WTC11 (cell line): ENCODE data around the gene EVL.
"Not testable (repeated sequence)": the region's sequence is repeated elsewhere in the genome, so short reads cannot be mapped to it uniquely, and the experiment has no call there.

ENCODE experiments used
- ATF2 ChIP-seq: sonication (generic); formaldehyde crosslinking; IDR thresholded peaks from 2 replicates; pipeline ENCODE4 v1.8.1; 2022; ENCODE audit warnings: low read depth, missing genetic modification reagents, borderline replicate concordance
- CBFB ChIP-seq: sonication (generic); formaldehyde crosslinking; IDR thresholded peaks from 2 replicates; pipeline ENCODE4 v1.8.1; 2022; ENCODE audit warnings: mild to moderate bottlenecking, low read depth, missing genetic modification reagents
- CTCF ChIP-seq: fragments of 200-600 bp; IDR thresholded peaks from 2 replicates; pipeline ENCODE4 v1.8.0; 2022; ENCODE audit warnings: antibody characterized with exemption
- E2F1 ChIP-seq: sonication (generic); formaldehyde crosslinking; IDR thresholded peaks from 2 replicates; pipeline ENCODE4 v1.8.0; 2022; ENCODE audit warnings: mild to moderate bottlenecking, missing genetic modification reagents
- FOXP4 ChIP-seq: sonication (generic); formaldehyde crosslinking; IDR thresholded peaks from 2 replicates; pipeline ENCODE4 v1.8.0; 2022; ENCODE audit warnings: mild to moderate bottlenecking, missing genetic modification reagents
- GABPB1 ChIP-seq: sonication (generic); formaldehyde crosslinking; IDR thresholded peaks from 2 replicates; pipeline ENCODE4 v1.8.1; 2023; ENCODE audit warnings: mild to moderate bottlenecking, missing genetic modification reagents
- JAZF1 ChIP-seq: fragments of 250-450 bp; sonication (Bioruptor Pico); IDR thresholded peaks from 2 replicates; pipeline ENCODE4 v1.9.0; 2021; ENCODE audit warnings: moderate library complexity, mild to moderate bottlenecking, inconsistent platforms
- SMAD3 ChIP-seq: sonication (generic); formaldehyde crosslinking; IDR thresholded peaks from 2 replicates; pipeline ENCODE4 v1.8.0; 2022; ENCODE audit warnings: missing genetic modification reagents, mild to moderate bottlenecking, borderline replicate concordance
- ZNF138 ChIP-seq: sonication (generic); formaldehyde crosslinking; conservative IDR thresholded peaks from 2 replicates; pipeline ENCODE4 v1.8.1; 2022; ENCODE audit warnings: mild to moderate bottlenecking, moderate library complexity, missing genetic modification reagents
- TF ChIP-seq, protein P1 (sequence below): sonication (generic); formaldehyde crosslinking; IDR thresholded peaks from 2 replicates; pipeline ENCODE4 v1.8.0; 2023; ENCODE audit warnings: mild to moderate bottlenecking, missing genetic modification reagents
- TF ChIP-seq, protein P2 (sequence below): sonication (generic); formaldehyde crosslinking; IDR thresholded peaks from 2 replicates; pipeline ENCODE4 v1.8.1; 2023; ENCODE audit warnings: mild to moderate bottlenecking, missing genetic modification reagents, borderline replicate concordance
- TF ChIP-seq, protein P3 (sequence below): sonication (generic); formaldehyde crosslinking; IDR thresholded peaks from 2 replicates; pipeline ENCODE4 v1.8.1; 2023; ENCODE audit warnings: mild to moderate bottlenecking, missing genetic modification reagents, moderate library complexity
- TF ChIP-seq, protein P4 (sequence below): sonication (generic); formaldehyde crosslinking; IDR thresholded peaks from 2 replicates; pipeline ENCODE4 v1.8.0; 2022; ENCODE audit warnings: missing genetic modification reagents
- TF ChIP-seq, protein P5 (sequence below): sonication (generic); formaldehyde crosslinking; IDR thresholded peaks from 2 replicates; pipeline ENCODE4 v1.8.0; 2022; ENCODE audit warnings: mild to moderate bottlenecking, missing genetic modification reagents

DNA sequence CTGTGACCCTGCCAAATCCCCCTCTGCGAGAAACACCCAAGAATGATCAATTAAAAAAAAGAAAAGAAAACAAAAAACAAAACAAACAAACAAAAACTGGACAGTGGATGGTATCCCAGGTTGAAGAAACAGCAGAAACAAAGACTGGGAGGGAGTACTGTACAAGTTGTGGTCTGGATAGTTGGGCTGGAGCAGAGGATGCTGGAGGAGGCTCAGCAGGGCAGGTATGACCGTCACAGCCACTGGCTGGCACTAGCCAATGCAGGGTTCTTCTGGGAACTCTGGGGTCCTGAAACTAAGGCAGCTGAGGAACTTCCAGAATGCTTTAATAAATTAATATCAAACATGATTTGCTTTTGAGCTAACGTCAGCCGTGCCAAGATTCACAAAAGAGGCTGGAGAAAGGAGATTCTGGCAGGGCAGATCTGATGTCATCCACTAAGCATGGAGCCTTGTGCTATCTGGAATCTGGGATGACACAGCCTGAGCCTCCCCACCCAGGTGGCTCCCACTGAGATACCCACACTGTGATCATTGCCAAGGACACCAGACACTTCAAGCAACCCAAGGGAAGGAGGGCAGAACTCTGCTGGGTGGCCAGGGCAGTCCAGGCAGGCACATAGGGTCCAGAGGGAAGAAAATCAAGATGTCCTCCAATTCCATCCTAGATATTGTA, 116.8 kb downstream of the EVL start:
- TF ChIP-seq E2F1 (CRISPR knock-in tag); GABPB1 (CRISPR knock-in tag); CTCF; JAZF1 (CRISPR knock-in tag); ZNF138 (CRISPR knock-in tag); ATF2 (CRISPR knock-in tag); FOXP4 (CRISPR knock-in tag); SMAD3 (CRISPR knock-in tag); CBFB (CRISPR knock-in tag): not testable (repeated sequence)
- TF ChIP-seq, protein P1, sequence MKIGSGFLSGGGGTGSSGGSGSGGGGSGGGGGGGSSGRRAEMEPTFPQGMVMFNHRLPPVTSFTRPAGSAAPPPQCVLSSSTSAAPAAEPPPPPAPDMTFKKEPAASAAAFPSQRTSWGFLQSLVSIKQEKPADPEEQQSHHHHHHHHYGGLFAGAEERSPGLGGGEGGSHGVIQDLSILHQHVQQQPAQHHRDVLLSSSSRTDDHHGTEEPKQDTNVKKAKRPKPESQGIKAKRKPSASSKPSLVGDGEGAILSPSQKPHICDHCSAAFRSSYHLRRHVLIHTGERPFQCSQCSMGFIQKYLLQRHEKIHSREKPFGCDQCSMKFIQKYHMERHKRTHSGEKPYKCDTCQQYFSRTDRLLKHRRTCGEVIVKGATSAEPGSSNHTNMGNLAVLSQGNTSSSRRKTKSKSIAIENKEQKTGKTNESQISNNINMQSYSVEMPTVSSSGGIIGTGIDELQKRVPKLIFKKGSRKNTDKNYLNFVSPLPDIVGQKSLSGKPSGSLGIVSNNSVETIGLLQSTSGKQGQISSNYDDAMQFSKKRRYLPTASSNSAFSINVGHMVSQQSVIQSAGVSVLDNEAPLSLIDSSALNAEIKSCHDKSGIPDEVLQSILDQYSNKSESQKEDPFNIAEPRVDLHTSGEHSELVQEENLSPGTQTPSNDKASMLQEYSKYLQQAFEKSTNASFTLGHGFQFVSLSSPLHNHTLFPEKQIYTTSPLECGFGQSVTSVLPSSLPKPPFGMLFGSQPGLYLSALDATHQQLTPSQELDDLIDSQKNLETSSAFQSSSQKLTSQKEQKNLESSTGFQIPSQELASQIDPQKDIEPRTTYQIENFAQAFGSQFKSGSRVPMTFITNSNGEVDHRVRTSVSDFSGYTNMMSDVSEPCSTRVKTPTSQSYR (CRISPR knock-in tag), result not testable (repeated sequence)
- TF ChIP-seq, protein P2, sequence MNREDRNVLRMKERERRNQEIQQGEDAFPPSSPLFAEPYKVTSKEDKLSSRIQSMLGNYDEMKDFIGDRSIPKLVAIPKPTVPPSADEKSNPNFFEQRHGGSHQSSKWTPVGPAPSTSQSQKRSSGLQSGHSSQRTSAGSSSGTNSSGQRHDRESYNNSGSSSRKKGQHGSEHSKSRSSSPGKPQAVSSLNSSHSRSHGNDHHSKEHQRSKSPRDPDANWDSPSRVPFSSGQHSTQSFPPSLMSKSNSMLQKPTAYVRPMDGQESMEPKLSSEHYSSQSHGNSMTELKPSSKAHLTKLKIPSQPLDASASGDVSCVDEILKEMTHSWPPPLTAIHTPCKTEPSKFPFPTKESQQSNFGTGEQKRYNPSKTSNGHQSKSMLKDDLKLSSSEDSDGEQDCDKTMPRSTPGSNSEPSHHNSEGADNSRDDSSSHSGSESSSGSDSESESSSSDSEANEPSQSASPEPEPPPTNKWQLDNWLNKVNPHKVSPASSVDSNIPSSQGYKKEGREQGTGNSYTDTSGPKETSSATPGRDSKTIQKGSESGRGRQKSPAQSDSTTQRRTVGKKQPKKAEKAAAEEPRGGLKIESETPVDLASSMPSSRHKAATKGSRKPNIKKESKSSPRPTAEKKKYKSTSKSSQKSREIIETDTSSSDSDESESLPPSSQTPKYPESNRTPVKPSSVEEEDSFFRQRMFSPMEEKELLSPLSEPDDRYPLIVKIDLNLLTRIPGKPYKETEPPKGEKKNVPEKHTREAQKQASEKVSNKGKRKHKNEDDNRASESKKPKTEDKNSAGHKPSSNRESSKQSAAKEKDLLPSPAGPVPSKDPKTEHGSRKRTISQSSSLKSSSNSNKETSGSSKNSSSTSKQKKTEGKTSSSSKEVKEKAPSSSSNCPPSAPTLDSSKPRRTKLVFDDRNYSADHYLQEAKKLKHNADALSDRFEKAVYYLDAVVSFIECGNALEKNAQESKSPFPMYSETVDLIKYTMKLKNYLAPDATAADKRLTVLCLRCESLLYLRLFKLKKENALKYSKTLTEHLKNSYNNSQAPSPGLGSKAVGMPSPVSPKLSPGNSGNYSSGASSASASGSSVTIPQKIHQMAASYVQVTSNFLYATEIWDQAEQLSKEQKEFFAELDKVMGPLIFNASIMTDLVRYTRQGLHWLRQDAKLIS (CRISPR knock-in tag), result not testable (repeated sequence)
- TF ChIP-seq, protein P3, sequence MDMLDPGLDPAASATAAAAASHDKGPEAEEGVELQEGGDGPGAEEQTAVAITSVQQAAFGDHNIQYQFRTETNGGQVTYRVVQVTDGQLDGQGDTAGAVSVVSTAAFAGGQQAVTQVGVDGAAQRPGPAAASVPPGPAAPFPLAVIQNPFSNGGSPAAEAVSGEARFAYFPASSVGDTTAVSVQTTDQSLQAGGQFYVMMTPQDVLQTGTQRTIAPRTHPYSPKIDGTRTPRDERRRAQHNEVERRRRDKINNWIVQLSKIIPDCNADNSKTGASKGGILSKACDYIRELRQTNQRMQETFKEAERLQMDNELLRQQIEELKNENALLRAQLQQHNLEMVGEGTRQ (CRISPR knock-in tag), result not testable (repeated sequence)
- TF ChIP-seq, protein P4, sequence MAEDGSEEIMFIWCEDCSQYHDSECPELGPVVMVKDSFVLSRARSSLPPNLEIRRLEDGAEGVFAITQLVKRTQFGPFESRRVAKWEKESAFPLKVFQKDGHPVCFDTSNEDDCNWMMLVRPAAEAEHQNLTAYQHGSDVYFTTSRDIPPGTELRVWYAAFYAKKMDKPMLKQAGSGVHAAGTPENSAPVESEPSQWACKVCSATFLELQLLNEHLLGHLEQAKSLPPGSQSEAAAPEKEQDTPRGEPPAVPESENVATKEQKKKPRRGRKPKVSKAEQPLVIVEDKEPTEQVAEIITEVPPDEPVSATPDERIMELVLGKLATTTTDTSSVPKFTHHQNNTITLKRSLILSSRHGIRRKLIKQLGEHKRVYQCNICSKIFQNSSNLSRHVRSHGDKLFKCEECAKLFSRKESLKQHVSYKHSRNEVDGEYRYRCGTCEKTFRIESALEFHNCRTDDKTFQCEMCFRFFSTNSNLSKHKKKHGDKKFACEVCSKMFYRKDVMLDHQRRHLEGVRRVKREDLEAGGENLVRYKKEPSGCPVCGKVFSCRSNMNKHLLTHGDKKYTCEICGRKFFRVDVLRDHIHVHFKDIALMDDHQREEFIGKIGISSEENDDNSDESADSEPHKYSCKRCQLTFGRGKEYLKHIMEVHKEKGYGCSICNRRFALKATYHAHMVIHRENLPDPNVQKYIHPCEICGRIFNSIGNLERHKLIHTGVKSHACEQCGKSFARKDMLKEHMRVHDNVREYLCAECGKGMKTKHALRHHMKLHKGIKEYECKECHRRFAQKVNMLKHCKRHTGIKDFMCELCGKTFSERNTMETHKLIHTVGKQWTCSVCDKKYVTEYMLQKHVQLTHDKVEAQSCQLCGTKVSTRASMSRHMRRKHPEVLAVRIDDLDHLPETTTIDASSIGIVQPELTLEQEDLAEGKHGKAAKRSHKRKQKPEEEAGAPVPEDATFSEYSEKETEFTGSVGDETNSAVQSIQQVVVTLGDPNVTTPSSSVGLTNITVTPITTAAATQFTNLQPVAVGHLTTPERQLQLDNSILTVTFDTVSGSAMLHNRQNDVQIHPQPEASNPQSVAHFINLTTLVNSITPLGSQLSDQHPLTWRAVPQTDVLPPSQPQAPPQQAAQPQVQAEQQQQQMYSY (CRISPR knock-in tag), result not testable (repeated sequence)
- TF ChIP-seq, protein P5, sequence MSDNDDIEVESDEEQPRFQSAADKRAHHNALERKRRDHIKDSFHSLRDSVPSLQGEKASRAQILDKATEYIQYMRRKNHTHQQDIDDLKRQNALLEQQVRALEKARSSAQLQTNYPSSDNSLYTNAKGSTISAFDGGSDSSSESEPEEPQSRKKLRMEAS (CRISPR knock-in tag), result not testable (repeated sequence)
